Motor neuron (in vitro differentiated cells): ENCODE results near the gene KCND3. TPM values are rescaled to one million over a fixed set of nuclear protein-coding genes. Genes with fewer than 3 reads are reported as not detected.

Experiments used
- ATAC-seq, 8 experiments: fragments of 200-7000 bp; cut with Tn5 transposase; replicated peaks in 6 of 8; 2 replicates each; pipeline ENCODE4 v1.8.0; 2021; ENCODE audit warnings: mild to moderate bottlenecking in 8 of 8, moderate library complexity in 8 of 8
- H3K27ac ChIP-seq, 2 donors: fragments of 250-450 bp; sonication (Bioruptor Pico); 2 replicates each; pipeline ENCODE4 v1.9.0; 2021; ENCODE audit warnings: antibody characterized with exemption in 2 of 2, mild to moderate bottlenecking in 2 of 2, moderate library complexity in 1 of 2
- H3K4me1 ChIP-seq, 2 donors: fragments of 250-450 bp; sonication (Bioruptor Pico); replicated peaks in 1 of 2; 2 replicates each; pipeline ENCODE4 v1.6.1; 2021; ENCODE audit warnings: antibody characterized with exemption in 2 of 2, mild to moderate bottlenecking in 2 of 2, moderate library complexity in 1 of 2
- H3K4me3 ChIP-seq, 5 donors: fragments of 250-450 bp; sonication (Bioruptor Pico); 2 replicates each; pipeline ENCODE4 v1.9.0; 2021; ENCODE audit warnings: antibody characterized with exemption in 5 of 5, mild to moderate bottlenecking in 5 of 5, moderate library complexity in 4 of 5
- WGBS, 10 experiments: fragments of 450-650 bp; shearing (Covaris generic); methylation state at CpG; one replicate each; pipeline ENCODE4 v1.0.0; 2022; 5-methylcytosine and 5-hydroxymethylcytosine counted together
- in situ Hi-C, 9 experiments: fragments of 400-800 bp; cut with MboI; loops; one replicate each; pipeline ENCODE4 v1.15.0; 2021; ENCODE audit warnings: low sequenced_read_pairs in 9 of 9, low pct_unique_long_range_greater_than_20kb in 2 of 9; ENCODE audit not compliant: unreplicated experiment in 9 of 9
- total RNA-seq, 8 experiments: library from RNA; unstranded; fragments of 300-600 nt; gene quantifications; 2 replicates each; pipeline versions ENCODE4 v1.2.3 to v1.2.4, GENCODE V29; 2022

The KCND3 gene
- total RNA-seq, 8 experiments from 2014 or later = 1.3 to 31.5 (median 2.6) TPM

DNA sequence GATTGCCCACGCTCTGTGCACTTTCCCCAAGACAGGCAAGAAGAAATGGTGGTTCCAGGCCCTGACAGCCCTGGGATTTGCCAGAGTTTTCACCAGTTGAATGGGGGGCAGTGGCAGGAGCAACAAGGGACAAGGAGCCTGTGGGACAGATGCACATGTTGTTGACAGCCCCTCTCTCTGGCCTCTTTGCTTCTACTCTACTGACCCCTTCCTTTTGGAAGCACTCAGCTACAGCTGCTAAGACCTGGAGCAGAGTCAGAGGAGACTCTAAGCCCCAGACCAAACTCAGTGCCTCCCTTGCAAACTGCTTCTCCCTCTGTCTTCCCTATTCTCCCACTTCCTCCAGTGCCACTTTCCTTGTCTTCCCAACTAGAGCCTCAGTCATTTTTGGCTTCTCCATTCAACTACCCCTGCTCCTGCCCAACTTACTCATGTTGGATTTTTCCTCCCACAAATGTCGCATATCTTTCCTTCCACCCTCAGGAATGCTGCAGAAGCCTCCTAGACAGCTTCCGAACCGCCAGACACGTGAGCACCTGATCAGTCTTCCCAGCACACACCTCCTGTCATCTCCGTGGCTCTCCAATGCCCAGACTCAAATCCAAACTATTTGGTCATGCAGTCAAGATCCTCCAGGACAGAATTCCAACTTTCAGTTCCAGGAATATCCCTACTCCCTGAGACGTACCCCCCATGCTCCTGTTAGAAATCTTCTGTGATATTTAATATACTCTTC lies 259.4 kb downstream of the KCND3 start:
- WGBS, 10 experiments = 57 to 83% (median 67%) methylated on average over 1 to 7 of the region's 7 CpGs; no CpG with 5 or more reads in 1 of the 10 experiments
- in situ Hi-C loops = loop anchor here in 2 of 9 experiments (25.0 kb wide), 2 partner anchors 218 to 243 kb away; partner anchors contain the start of genes ADORA3 (in 1 of the 2) and TMIGD3 (in 1 of the 2)
- ATAC-seq = no peak
- Histone ChIP-seq H3K4me1 (peaks cover 12 to 31% of the 10 kb centered on the region in 2 donors), H3K27ac (no peak overlapping the region), H3K4me3 (no peak overlapping the region)

DNA sequence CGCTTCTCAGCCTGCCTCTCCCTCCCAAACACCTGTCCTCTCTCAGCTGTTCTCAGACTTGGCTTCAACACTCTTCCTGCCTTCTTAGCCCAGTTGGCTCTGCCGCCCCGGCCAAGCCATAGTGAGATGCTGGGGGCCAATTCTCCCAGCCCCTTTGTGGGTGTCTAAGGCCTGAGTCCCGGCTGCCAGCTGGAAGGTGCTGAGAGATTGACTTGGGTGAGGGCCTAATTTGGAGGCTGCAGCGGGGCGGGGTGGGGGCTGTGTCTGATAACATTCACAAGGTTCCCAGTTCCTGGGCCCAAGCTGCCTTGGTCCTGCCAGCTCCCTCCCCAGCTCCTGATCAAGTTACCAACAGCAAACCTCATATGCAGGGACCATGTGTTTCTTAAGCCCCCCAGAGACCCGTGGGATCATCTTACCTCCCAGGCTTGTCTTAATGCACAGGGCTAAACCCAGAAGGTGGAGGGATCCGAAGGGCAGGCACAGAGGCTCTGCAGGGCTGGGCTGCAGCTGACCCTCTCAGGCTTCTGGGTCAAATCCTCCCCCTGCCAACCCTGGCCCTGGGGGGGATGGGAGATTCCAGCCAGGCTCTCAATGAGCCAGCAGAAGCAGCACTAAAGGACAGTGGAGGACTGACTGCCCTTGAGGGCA lies 260.1 kb downstream of the KCND3 start:
- no peak for ATAC-seq
- Histone ChIP-seq H3K4me1 (peaks cover 13 to 37% of the 10 kb centered on the region in 2 donors), H3K4me3 (no peak overlapping the region), H3K27ac (no peak overlapping the region)
- WGBS, 10 experiments = 45 to 94% (median 80%) methylated on average over 2 to 7 of the region's 8 CpGs; no CpG with 5 or more reads in 4 of the 10 experiments
- in situ Hi-C loops = loop anchor here in 2 of 9 experiments (25.0 kb wide), 2 partner anchors 217 to 242 kb away; partner anchors contain the start of genes ADORA3 (in 1 of the 2) and TMIGD3 (in 1 of the 2)

DNA sequence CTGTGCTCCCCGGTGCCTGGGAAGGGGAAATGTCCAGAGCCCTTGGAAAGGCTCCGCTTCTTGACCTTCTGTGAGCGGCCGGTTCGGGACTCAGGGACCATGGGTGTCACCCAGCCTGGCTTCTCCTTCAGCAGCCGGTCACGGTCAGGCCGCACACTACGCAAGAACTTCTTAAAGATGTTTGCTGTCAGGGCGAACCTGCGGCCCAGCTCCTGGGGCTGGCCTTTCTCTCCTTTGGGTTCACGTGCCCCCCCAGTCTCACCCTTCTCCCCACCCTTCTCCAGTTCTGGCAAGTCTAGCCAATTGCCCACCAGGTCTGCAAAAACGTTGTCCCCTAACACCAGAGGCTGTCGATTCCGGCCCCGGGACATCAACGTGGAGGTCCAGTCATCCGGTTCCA lies 262.4 kb downstream of the KCND3 start:
- WGBS, 10 experiments = 72 to 81% (median 79%) methylated on average over 5 to 13 of the region's 18 CpGs; no CpG with 5 or more reads in 4 of the 10 experiments
- no peak overlapping the region for H3K4me3 ChIP-seq
- peaks cover 4 to 22% of the 10 kb centered on the region in 2 donors for H3K4me1 ChIP-seq
- no peak overlapping the region for H3K27ac ChIP-seq
- in situ Hi-C loops = loop anchor here in 2 of 9 experiments (25.0 kb wide), 2 partner anchors 215 to 240 kb away; partner anchors contain the start of genes ADORA3 (in 1 of the 2) and TMIGD3 (in 1 of the 2)
- ATAC-seq = no peak

DNA sequence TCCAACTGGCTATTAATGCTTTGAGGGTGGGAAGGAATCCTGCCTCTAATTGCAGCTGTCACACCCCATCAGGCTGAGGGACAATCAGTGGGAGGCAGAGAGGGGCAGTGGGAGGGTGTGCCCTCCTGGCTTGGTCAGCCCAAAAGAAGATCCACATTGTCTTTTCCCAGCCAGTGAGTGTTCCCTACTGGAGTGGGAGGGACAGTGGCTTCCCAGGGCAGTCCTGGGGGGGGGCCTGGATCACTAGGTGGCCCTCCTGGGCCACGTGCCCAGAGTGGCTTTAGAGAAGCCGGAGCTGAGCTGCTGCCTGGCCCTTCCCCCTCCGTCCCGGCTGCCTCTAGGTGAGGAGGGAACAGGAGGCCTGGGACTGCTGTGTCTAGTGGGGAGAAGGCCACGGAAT lies 264.3 kb downstream of the KCND3 start:
- no peak overlapping the region for H3K4me3 ChIP-seq
- peaks cover 4 to 20% of the 10 kb centered on the region in 2 donors for H3K4me1 ChIP-seq
- WGBS, 10 experiments = 0 to 25% (median 20%) methylated on average over 1 to 5 of the region's 5 CpGs; no CpG with 5 or more reads in 4 of the 10 experiments
- in situ Hi-C loops = loop anchor here in 2 of 9 experiments (25.0 kb wide), 2 partner anchors 213 to 238 kb away; partner anchors contain the start of genes ADORA3 (in 1 of the 2) and TMIGD3 (in 1 of the 2)
- peak; percentile 12 to 96 (median 88) for ATAC-seq
- no peak overlapping the region for H3K27ac ChIP-seq

GRCh38 chr1:111723871-111724270 lies 265.6 kb downstream of the KCND3 start:
- Histone ChIP-seq H3K4me3 (no peak overlapping the region), H3K27ac (no peak overlapping the region), H3K4me1 (peaks cover 4 to 17% of the 10 kb centered on the region in 2 donors)
- ATAC-seq = no peak
- in situ Hi-C loops = no loop called here
- WGBS, 10 experiments = 0 to 100% (median 69%) methylated on average over 1 of the region's 1 CpG; no CpG with 5 or more reads in 5 of the 10 experiments

- ATAC-seq = no peak
- Histone ChIP-seq H3K4me3 (no peak overlapping the region), H3K4me1 (peaks cover 4 to 17% of the 10 kb centered on the region in 2 donors), H3K27ac (no peak overlapping the region)
- in situ Hi-C loops = no loop called here
- WGBS, 10 experiments = 80 to 100% (median 88%) methylated on average over 1 to 7 of the region's 7 CpGs; no CpG with 5 or more reads in 3 of the 10 experiments
These were observed 266.2 kb downstream of the KCND3 start for GRCh38 chr1:111723091-111723806.

DNA sequence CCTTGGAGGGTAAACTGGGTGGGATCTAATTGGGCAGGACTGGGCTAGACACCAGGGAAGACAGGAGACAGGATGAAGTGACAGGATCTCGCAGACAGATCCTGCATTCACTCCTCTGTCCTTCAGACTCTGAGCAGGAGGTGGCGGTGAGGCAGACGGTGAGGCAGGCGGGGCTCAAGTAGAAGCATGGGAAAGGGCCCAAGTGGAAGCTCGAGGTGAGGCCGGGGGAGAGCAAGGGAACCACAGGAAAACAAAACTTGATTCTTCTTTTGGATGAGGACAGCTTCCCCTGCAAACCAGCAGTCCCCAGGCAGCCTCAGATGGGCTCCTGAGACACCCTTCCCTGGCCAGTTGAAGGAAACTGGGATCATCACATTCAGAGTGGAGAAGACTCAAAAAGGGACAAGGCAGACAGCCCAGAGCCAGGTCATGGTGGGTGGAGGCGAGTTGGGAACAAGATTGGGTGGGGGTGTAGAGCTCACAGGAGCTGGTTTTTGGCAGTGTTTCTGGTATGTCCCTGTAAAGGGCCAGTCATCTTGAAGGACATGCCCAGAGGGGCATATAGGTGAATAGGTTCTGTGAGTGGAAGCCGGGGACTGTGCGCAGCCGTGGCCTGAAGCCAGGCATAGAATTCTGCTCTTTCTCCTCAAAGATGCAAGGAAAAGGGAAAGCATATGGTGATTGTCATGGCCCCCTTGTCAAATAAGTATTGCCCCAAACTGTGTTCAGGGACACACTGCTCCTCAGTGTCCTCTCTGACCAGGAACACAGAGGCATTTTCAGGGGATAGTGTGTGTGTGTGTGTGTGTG lies 268.3 kb downstream of the KCND3 start:
- Histone ChIP-seq H3K4me3 (no peak overlapping the region), H3K27ac (no peak overlapping the region), H3K4me1 (peaks cover 4 to 15% of the 10 kb centered on the region in 2 donors)
- ATAC-seq = peak in 2 of 8 experiments; percentile 7 to 14
- in situ Hi-C loops = no loop called here
- 66 to 100% (median 87%) methylated on average over 2 to 6 of the region's 10 CpGs; no CpG with 5 or more reads in 3 of the 10 experiments for WGBS, 10 experiments

Other genes with a start within 250 kb of the KCND3 start
- 10 to 100 TPM in 7 of 8 experiments, 1 to 10 TPM in 1; 8.6 to 26.1 (median 14.9) TPM for gene DDX20, start 233.8 kb downstream of the KCND3 start, total RNA-seq